GM18511 (cell line): ENCODE measurements around the gene IGF2BP2.
"Not testable (repeated sequence)": the region's sequence is repeated elsewhere in the genome, so short reads cannot be mapped to it uniquely, and the experiment has no call there.

ENCODE experiments used
- ATAC-seq: cut with Tn5 transposase; IDR thresholded peaks from one replicate; pipeline ENCODE4 v1.9.1; 2021; ENCODE audit warnings: mild to moderate bottlenecking, moderate library complexity; ENCODE audit not compliant: unreplicated experiment

IGF2BP2 gene

GRCh38 chr3:185838417-185838989 is 13.7 kb upstream of the IGF2BP2 start:
- ATAC-seq, result not testable (repeated sequence)

DNA sequence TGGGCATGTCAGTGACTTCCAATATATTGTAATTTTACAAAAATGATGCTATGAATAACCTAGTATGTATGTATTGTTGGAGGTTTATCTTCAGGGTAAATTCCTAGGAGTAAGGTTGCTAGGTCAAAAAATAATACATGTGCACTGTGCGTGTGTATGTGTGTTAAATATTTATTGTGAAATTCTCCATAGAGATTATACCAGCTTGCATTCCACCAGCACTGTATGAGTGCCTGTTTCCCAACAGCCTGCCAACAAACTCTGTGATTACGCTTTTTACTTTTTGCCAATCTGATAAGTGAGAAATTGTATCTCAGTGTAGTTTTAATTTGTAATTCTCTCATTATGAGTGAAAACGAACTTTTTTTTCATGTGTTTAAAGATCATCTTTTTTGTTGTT is 12.6 kb upstream of the IGF2BP2 start:
- ATAC-seq, result no peak

GRCh38 chr3:185831990-185832389 is 7.1 kb upstream of the IGF2BP2 start:
- ATAC-seq, result no peak

DNA sequence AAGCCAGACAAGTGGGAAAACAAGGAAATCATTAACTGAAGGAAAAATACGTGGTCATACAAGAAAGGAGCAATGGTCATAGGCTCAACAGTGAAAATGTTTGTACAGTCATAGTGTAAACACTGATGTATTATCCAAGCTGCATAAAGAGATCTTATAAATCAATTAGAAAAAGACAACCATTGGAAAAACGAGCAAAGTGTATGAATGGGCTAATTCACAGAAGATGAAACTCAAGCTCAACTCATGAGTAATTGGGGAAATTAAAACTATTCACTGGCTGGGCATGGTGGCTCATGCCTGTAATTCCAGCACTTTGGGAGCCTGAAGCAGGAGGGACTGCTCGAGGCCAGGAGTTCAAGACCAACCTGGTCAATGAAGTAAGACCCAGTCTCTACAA is 6.4 kb upstream of the IGF2BP2 start:
- no peak for ATAC-seq

GRCh38 chr3:185830018-185830797 is 5.4 kb upstream of the IGF2BP2 start:
- no peak for ATAC-seq

- ATAC-seq, result no peak
Measured at GRCh38 chr3:185828755-185829154, 3.9 kb upstream of the IGF2BP2 start.

- no peak for ATAC-seq
Measured at GRCh38 chr3:185827595-185828344, 2.9 kb upstream of the IGF2BP2 start.

- peak; percentile 53 for ATAC-seq
Measured at GRCh38 chr3:185825639-185826481, 1.0 kb upstream of the IGF2BP2 start.

GRCh38 chr3:185824051-185825005 is 514 bp downstream of the IGF2BP2 start:
- ATAC-seq, result peak; percentile 23

- ATAC-seq, result no peak
Measured at GRCh38 chr3:185823078-185824044, 1.5 kb downstream of the IGF2BP2 start.

DNA sequence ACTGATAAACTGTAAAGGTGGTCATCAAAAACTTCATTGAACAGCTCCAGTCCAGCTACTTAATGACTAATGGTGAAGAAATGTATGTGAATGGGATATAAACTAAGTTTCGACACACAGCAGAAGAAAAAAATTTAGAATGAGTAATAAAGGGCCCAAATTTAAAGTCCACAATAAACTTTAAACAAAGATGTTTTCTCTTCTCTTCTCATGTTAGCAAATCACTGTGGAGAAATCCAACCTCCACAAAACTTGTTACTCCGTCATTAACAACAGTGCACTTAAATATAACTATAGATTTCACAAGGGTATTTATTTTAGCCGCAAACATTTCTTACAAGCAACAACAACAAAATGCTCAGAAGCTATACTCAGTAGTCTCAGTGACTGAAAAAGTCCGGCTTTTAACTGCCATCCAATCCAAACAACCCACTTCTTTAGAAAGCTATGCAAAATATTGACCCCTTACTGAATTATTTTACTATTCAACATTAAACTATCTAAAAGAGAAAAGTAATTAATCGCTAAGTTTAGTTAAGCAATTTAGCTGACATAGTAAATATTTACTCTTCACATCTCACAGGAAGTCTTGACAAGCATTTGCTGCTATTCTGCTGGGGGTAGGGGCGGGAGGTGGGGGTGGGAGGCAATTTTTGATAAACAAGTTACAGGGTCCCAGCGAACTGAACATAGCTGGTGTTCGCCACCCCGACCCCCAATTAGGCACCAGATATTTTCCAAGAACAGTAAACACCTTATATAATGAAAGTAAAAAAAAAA is 2.4 kb downstream of the IGF2BP2 start:
- ATAC-seq, result no peak

GRCh38 chr3:185820973-185821758 is 3.7 kb downstream of the IGF2BP2 start:
- ATAC-seq, result no peak

- ATAC-seq, result no peak
Measured at GRCh38 chr3:185818267-185818875, 6.5 kb downstream of the IGF2BP2 start.

GRCh38 chr3:185815391-185816282 is 9.2 kb downstream of the IGF2BP2 start:
- no peak for ATAC-seq

DNA sequence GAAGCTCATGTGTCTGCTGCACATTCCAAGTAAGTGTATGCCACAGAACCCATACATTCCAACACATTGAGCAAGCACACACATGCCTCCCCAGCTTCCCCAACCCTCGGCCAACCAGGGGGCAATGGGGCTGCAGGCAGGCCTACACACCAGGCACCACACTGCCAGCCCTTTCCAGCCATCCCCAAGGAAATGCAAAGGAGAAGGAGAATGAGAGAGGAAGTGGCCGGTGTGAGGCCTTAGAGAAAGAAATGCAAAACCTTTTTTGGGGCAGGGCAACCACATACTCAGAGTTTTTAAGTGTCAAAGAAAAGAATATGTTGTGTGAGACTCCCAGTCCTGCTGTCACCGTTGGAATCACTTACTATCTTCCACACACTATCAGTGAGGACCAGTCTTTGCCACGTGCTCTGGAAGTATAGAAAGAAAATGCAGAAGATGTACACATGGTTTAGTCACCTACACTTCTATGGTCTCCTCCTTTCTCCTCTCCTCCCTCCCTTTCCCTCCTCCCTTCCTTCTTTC is 11.1 kb downstream of the IGF2BP2 start:
- no peak for ATAC-seq

GRCh38 chr3:185813205-185813604 is 11.6 kb downstream of the IGF2BP2 start:
- no peak for ATAC-seq
